Uterus (tissue), 4 donors: ENCODE measurements around the gene PTPRN2. TPM values are rescaled to one million over a fixed set of nuclear protein-coding genes. Genes with fewer than 3 reads are reported as not detected.

Experiments used
- DNase-seq, 2 donors: peaks; one replicate each; pipeline ENCODE4 v3.0.0-alpha.2; 2019 to 2020
- H3K27ac ChIP-seq, 2 donors: fragments of 200-600 bp; sonication (generic); 1 replicate in 1 of 2; 2 replicates in 1 of 2; pipeline ENCODE4 v1.5.1; 2016 to 2018
- H3K27me3 ChIP-seq, 2 donors: fragments of 200-600 bp; sonication (generic); one replicate each; pipeline ENCODE4 v1.5.1; 2018 to 2019; ENCODE audit warnings: control low read depth in 1 of 2
- H3K36me3 ChIP-seq, 2 donors: fragments of 200-600 bp; sonication (generic); one replicate each; pipeline ENCODE4 v1.5.1; 2019; ENCODE audit warnings: control low read depth in 1 of 2
- H3K4me1 ChIP-seq, 2 donors: fragments of 200-600 bp; sonication (generic); one replicate each; pipeline ENCODE4 v1.5.1; 2018 to 2019; ENCODE audit warnings: control low read depth in 1 of 2
- H3K4me3 ChIP-seq, 2 donors: fragments of 200-600 bp; sonication (generic); 1 replicate in 1 of 2; 2 replicates in 1 of 2; pipeline ENCODE4 v1.5.1; 2018 to 2019; ENCODE audit warnings: mild to moderate bottlenecking in 1 of 2
- H3K9me3 ChIP-seq, 2 donors: fragments of 200-600 bp; sonication (generic); one replicate each; pipeline ENCODE4 v1.5.1; 2019; ENCODE audit warnings: control low read depth in 1 of 2
- CTCF ChIP-seq, 4 experiments: fragments of 200-600 bp in 2 of 4; fragments of 450-650 bp in 2 of 4; sonication (generic) in 2 of 4; IDR thresholded peaks; one replicate each; pipeline ENCODE4 v1.5.1; 2016 to 2019; ENCODE audit warnings: antibody characterized with exemption in 4 of 4, mild to moderate bottlenecking in 2 of 4, moderate library complexity in 1 of 4
- POLR2A ChIP-seq, 2 donors: fragments of 450-650 bp; IDR thresholded peaks; one replicate each; pipeline ENCODE4 v1.6.1; 2016; ENCODE audit warnings: antibody characterized with exemption in 2 of 2, mild to moderate bottlenecking in 1 of 2, moderate library complexity in 1 of 2
- intact Hi-C: fragments of 100-400 bp; cut with DNase I; formaldehyde crosslinking; loops from one replicate; pipeline ENCODE4 v1.15.1; 2023; ENCODE audit warnings: low total_unique reads
- total RNA-seq, 4 donors: library from RNA; depleted of rRNA in 3 of 4; stranded (reverse); fragments of >200 nt in 3 of 4; gene quantifications; one replicate each; pipeline versions ENCODE4 v1.1.0 to v1.2.4, GENCODE V29; 2014 to 2023
- donor health status: DM: yes; HTN: yes; CAD: no.

Gene PTPRN2
- total RNA-seq, 4 donors from 2014 or later, result 1.2 to 5.2 (median 2.3) TPM

GRCh38 chr7:158444501-158445420, 142.9 kb downstream of the PTPRN2 start:
- no peak for DNase-seq

GRCh38 chr7:158443688-158444483, 143.7 kb downstream of the PTPRN2 start:
- no peak for TF ChIP-seq CTCF (IDR thresholded peaks at IDR 0.05)
- no peak for TF ChIP-seq POLR2A (IDR thresholded peaks at IDR 0.05)
- intact Hi-C loops, result no loop called here
- no peak for DNase-seq
- H3K27me3 ChIP-seq, result no peaks in the 10 kb centered on the region
- H3K4me3 ChIP-seq, result no peak overlapping the region
- H3K9me3 ChIP-seq, result no peaks in the 10 kb centered on the region
- no peaks in the 10 kb centered on the region for H3K36me3 ChIP-seq
- no peaks in the 10 kb centered on the region for H3K4me1 ChIP-seq
- no peak overlapping the region for H3K27ac ChIP-seq

More at GRCh38 chr7:158444501-158445420, 142.9 kb downstream of the PTPRN2 start:
- no peak overlapping the region for H3K4me3 ChIP-seq
- H3K4me1 ChIP-seq, result no peaks in the 10 kb centered on the region
- no peak overlapping the region for H3K27ac ChIP-seq
- intact Hi-C loops, result no loop called here
- TF ChIP-seq CTCF (IDR thresholded peaks at IDR 0.05) (no peak), POLR2A (IDR thresholded peaks at IDR 0.05) (no peak)
- no peaks in the 10 kb centered on the region for H3K9me3 ChIP-seq
- H3K27me3 ChIP-seq, result no peaks in the 10 kb centered on the region
- H3K36me3 ChIP-seq, result no peaks in the 10 kb centered on the region

- intact Hi-C loops, result no loop called here
- Histone ChIP-seq H3K27me3 (no peaks in the 10 kb centered on the region), H3K4me3 (no peak overlapping the region), H3K27ac (no peak overlapping the region), H3K9me3 (no peaks in the 10 kb centered on the region), H3K4me1 (no peaks in the 10 kb centered on the region), H3K36me3 (no peaks in the 10 kb centered on the region)
- TF ChIP-seq POLR2A (IDR thresholded peaks at IDR 0.05), result no peak
- no peak for TF ChIP-seq CTCF (IDR thresholded peaks at IDR 0.05)
- no peak for DNase-seq
Measured at GRCh38 chr7:158443014-158443687, 144.5 kb downstream of the PTPRN2 start.

GRCh38 chr7:158442260-158442659, 145.4 kb downstream of the PTPRN2 start:
- Histone ChIP-seq H3K27ac (no peak overlapping the region), H3K27me3 (no peaks in the 10 kb centered on the region), H3K9me3 (no peaks in the 10 kb centered on the region), H3K4me3 (no peak overlapping the region), H3K36me3 (no peaks in the 10 kb centered on the region), H3K4me1 (no peaks in the 10 kb centered on the region)
- TF ChIP-seq CTCF (IDR thresholded peaks at IDR 0.05), result no peak
- TF ChIP-seq POLR2A (IDR thresholded peaks at IDR 0.05), result no peak
- no peak for DNase-seq
- intact Hi-C loops, result no loop called here
